HPDE6-E6E7 (cell line): ENCODE data around the gene WNT11.

Source experiments
- DNase-seq: peaks from one replicate; pipeline ENCODE4 v3.0.0; 2011; ENCODE audit warnings: missing footprints; ENCODE audit errors: extremely low spot score

WNT11 gene

GRCh38 chr11:76237914-76238313 lies 31.6 kb upstream of the WNT11 start:
- DNase-seq, result no peak

- no peak for DNase-seq
Observed at GRCh38 chr11:76237000-76237649, 30.8 kb upstream of the WNT11 start.

- DNase-seq, result peak; percentile 36
Observed at GRCh38 chr11:76236092-76236999, 30.0 kb upstream of the WNT11 start.

GRCh38 chr11:76235233-76236091 lies 29.2 kb upstream of the WNT11 start:
- peak; percentile 89 for DNase-seq

DNA sequence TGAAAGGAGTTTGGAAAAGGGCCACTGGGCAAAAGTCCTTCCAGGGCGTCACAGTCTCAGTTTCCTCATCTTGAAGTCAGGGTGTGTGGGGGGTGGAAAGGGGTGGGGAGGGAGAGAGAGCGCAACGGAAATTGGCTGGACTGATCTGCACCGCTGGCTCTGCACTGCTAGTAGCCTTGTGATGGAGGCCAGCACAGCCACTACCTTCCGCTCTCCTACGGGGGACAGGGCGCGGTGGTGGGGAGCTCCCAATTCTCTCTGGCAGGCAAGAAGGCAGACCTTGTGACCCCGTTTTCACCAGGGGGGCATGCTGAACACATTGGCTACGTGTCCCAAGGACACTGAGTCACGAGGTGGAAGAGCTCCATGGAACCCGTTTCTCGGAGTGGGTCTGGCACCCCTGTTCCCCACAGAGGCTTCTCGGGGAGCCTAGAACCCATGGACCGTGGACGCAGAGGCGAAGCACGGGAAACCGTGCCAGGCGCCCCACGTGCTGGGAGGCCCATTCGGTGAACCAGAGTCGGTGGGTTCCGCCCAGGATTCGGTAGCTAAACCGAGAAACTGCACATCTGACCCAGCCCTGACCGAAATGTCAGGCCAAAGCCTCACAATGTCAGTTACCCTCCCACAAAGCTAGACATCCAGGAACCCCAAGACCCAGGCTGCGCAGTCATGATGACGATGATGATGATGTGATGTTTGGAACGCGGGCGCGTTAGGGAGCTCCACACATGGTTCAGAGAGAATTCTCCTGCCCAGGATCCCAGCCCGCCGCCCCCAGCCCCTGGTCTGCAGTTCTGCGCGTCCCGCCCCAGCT lies 28.3 kb upstream of the WNT11 start:
- DNase-seq, result peak; percentile 46

- no peak for DNase-seq
Observed at GRCh38 chr11:76234021-76234415, 27.7 kb upstream of the WNT11 start.

GRCh38 chr11:76233196-76233921 lies 27.1 kb upstream of the WNT11 start:
- no peak for DNase-seq

- no peak for DNase-seq
Observed at GRCh38 chr11:76232026-76232665, 25.8 kb upstream of the WNT11 start.

DNA sequence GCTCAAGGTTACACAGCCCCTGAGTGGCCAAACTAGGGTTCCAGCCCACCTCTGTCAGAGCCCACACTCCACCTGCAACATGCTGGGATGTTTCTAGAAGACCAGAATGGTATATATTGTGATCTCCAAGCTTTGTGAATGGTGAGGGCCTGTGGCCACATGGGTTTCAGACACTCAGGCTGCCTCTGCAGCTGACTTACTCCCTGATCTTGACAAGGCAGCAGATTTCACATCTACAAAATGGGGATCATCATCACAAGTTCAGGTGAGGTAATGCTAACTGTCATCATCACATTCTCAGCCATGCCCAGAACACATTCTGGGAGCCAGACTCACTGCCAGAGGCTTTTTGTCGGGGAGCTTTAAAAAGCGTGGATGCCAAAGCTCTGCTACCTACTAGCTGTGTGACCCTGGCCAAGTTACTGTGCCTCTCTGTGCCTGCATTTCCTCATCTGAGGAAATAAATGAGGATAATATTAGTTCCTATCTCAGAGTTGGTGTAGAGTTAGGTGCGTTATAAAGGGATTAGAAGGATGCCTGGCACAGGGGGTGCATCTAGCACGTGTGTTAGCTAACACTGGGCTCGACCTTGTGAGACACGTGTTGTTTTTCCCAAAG lies 24.9 kb upstream of the WNT11 start:
- no peak for DNase-seq

- DNase-seq, result no peak
Observed at GRCh38 chr11:76230392-76230791, 24.1 kb upstream of the WNT11 start.

- no peak for DNase-seq
Observed at GRCh38 chr11:76229690-76230240, 23.5 kb upstream of the WNT11 start.

DNA sequence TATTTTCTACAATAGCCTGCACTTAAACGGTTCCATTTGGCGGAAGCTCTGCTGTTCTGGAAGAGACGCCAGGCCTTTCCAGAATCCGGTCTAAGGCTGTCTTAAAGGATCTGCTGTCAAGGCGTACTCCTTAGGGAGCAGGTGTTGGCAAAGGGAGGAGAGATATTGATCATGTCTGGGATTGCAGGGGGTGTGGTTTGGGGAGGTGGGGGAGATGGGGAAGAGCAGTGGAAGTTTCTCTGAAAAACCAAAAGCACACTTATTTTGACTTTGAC lies 22.5 kb upstream of the WNT11 start:
- DNase-seq, result no peak

DNA sequence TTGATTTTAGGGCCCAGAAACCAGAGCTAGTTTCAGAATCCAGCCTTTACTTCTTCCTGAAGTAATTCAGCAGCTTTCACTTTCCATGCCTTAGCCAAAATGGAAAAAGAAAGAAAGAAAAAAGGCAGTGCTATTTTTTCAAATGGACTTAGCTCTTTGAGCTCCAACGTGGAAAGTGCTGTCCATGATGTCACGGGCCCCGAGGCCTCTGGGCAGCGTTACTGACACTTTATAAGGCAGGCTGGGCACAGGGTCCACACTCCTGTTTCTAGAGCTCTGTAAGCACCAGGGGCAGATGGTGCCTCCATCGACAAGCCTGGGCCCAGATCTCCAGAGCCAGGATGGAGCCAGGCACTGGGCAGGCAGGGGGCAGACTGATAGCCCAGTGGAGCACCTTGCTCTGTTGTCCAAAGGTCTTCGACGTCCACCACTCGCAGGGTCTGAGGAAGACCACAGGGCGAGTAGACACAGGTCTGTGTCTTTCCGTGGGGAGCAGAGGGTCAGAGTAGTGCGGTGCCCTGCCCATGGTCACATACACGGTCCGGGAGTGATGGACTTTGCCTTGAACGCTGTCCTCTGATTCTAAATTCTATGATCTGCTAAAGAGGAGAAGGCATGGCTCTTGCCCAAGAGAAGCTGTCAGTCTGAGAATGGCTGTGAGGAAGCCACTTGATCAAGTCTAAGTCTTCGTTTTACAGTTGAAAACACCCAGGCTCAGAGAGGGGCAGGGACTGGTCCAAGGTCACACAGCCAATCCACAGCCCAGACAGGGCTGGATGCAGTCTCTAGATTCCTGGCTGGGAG lies 22.0 kb upstream of the WNT11 start:
- DNase-seq, result no peak

DNA sequence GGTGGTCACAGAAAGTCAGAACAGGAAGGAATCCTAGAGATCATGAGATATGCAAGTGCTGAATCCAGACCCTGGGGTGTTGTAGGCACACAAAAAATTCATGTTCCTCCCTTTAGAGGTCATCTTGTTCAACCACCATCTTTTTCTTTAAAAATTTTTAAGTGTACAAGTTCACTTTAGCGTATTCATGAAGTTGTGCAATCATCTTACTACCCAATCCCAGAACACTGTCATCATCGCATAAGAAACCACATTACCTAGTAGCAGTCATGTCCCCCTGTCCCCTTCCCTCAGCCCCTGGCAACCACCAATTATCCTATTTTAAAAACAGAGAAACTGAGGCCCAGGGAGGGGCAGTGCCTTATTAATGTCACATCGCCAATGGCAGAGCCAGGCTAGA lies 20.3 kb upstream of the WNT11 start:
- DNase-seq, result no peak

DNA sequence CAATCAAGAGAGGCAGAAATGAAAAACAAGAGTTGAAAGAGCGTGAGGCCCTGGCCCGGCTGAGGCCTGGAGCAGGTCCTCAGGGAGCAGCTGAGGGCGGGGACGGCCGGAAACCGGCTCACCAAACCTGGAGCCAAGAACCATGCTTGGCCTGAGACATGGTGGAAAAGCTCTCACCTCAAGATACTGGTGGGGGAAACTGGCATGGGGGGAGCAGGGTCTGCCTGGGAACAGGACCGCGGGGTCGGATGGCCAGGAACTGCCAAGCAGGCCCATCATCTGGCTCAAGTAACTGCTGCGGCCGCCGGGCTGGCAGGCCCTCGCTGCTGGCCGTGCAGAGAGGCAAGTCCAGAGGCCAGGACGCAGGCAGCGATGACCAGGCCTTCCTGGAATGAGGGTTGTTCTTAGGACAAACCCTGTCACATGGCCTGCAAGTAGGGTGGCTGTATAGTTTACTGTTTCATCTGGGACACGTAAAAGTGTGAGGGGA lies 18.9 kb upstream of the WNT11 start:
- no peak for DNase-seq

DNA sequence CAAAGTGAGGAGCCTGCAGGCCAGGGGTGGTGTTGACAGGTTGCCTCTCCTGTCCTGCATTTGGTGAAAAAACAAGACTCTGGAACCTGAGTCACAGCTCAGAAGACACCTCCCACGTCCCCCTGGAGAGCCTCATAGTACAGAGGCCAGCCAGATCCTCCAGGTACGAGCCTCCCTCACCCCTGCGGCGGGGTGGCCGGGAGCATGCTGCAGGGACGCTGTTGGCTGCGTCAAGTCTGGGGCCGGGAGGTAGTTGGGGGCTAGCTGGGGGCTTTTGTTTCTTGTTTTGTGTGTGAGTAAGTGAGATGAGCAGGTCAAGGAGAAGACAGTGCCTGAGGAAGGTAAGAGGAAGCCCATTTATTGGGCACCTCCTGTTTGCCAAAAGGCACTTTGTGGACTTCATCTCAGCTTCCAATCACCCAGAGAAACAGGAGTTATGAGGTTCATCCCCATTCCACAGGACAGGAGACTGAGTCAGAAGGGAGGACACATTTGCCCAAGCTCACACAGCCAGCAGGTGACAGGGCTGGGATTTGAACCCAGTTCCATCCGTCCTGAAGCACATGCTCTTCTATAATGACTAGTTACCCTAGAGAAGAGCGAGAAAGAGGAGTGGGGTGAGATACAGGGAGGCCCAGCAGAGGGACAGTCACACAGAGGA lies 18.3 kb upstream of the WNT11 start:
- DNase-seq, result no peak

- DNase-seq, result no peak
Observed at GRCh38 chr11:76221365-76221764, 15.1 kb upstream of the WNT11 start.

DNA sequence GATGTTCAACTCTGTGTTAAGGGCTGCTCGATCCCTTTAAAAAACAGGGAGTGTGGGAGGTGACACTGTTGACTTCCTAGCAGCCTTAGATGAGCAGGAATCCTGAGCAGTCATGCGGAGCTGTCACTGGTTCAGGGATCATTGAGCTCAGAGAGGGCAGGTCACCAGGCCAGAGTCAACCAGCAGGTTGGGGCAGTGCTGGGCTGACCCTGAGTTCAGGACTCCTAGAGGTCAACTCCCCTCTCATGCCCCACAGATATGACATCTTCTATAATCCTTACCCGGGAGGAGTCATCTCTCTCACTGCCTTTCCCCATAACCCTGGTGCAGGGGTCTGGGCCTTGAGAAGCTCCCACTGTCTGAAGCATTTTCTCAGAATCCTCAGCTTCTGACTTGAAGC lies 12.9 kb upstream of the WNT11 start:
- DNase-seq, result no peak
